ENCODE data around the gene MCTP2. TPM values are rescaled to one million over a fixed set of nuclear protein-coding genes. Genes with fewer than 3 reads are reported as not detected.

The MCTP2 gene
- total RNA-seq, 1 experiment from 2014 or later, result 7.4 TPM

DNA sequence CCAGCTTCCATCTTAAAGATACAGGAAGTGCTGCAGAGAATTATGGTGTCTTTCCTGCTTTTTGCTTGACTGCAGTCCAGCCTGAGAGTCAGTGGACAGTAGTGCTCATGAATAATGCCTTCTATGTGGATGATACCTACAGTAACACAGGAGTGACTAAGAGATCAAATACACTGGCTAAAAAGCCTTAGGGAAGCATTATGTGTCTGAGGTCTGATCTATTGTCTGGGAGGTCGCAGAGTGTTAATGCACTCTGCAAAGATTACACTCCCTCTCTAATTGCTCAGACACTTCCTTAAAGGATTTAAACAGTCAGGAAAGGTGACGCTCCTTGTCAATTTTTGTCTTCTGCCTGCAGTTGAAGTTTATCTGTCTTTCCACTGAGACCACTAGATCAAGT, 183.6 kb downstream of the MCTP2 start (continued):
- TF ChIP-seq, protein P1, sequence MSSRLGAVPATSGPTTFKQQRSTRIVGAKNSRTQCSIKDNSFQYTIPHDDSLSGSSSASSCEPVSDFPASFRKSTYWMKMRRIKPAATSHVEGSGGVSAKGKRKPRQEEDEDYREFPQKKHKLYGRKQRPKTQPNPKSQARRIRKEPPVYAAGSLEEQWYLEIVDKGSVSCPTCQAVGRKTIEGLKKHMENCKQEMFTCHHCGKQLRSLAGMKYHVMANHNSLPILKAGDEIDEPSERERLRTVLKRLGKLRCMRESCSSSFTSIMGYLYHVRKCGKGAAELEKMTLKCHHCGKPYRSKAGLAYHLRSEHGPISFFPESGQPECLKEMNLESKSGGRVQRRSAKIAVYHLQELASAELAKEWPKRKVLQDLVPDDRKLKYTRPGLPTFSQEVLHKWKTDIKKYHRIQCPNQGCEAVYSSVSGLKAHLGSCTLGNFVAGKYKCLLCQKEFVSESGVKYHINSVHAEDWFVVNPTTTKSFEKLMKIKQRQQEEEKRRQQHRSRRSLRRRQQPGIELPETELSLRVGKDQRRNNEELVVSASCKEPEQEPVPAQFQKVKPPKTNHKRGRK (CRISPR knock-in tag; IDR thresholded peaks at IDR 0.05; ENCODE audit: borderline replicate concordance), result no peak
- TF ChIP-seq, protein P2, sequence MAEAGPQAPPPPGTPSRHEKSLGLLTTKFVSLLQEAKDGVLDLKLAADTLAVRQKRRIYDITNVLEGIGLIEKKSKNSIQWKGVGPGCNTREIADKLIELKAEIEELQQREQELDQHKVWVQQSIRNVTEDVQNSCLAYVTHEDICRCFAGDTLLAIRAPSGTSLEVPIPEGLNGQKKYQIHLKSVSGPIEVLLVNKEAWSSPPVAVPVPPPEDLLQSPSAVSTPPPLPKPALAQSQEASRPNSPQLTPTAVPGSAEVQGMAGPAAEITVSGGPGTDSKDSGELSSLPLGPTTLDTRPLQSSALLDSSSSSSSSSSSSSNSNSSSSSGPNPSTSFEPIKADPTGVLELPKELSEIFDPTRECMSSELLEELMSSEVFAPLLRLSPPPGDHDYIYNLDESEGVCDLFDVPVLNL (CRISPR knock-in tag; IDR thresholded peaks at IDR 0.05; ENCODE audit: borderline replicate concordance, low read depth), result no peak
- TF ChIP-seq MYBL2 (CRISPR knock-in tag; IDR thresholded peaks at IDR 0.05), result no peak

DNA sequence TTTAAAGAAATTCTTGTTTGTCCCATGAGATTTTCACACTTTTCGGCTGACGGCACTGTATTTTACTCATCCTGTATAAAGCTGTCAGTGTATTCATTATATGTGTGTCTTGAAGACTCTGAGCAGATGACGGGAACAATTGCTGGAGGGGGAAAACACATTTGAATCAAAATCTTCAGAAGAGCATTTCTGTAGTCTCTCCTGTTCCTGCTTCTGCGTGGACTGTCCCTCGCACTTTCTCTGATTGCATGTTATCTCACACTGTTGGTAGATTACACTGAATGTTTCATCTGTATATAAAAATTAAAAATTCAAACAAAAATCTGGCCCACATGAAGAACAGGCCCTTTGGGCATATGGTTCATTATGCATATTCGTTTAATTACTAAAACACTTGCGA, 184.9 kb downstream of the MCTP2 start:
- ATAC-seq, result no peak
- ChIA-PET POLR2A (no interaction called here), CTCF (no interaction called here)
- Mint-ChIP-seq H3K27me3 (ENCODE audit: low read depth) (no peaks in the 10 kb centered on the region), H3K36me3 (peaks cover under 1% of the 10 kb centered on the region; the same call in 1 of the 2 replicates), H3K4me1 (peaks cover 13% of the 10 kb centered on the region), H3K27ac (no peak overlapping the region), H3K9me3 (peaks cover 11% of the 10 kb centered on the region), H3K4me3 (no peak overlapping the region)
- TF ChIP-seq JUN (CRISPR knock-in tag; IDR thresholded peaks at IDR 0.05), result no peak
- no peak for TF ChIP-seq NFE2L1 (CRISPR knock-in tag; IDR thresholded peaks at IDR 0.05)
- TF ChIP-seq SOX15 (CRISPR knock-in tag; IDR thresholded peaks at IDR 0.05), result no peak
- no peak for TF ChIP-seq ZNF232 (CRISPR knock-in tag; IDR thresholded peaks at IDR 0.05)
- TF ChIP-seq FOXP1 (CRISPR knock-in tag; IDR thresholded peaks at IDR 0.05; ENCODE audit: borderline replicate concordance), result no peak
- no peak for TF ChIP-seq TCF7 (CRISPR knock-in tag; IDR thresholded peaks at IDR 0.05; ENCODE audit: low read depth)
- no peak for TF ChIP-seq SMAD3 (CRISPR knock-in tag; IDR thresholded peaks at IDR 0.05; ENCODE audit: borderline replicate concordance)
- TF ChIP-seq HMGA2 (CRISPR knock-in tag; IDR thresholded peaks at IDR 0.05), result no peak
- TF ChIP-seq, protein P3, sequence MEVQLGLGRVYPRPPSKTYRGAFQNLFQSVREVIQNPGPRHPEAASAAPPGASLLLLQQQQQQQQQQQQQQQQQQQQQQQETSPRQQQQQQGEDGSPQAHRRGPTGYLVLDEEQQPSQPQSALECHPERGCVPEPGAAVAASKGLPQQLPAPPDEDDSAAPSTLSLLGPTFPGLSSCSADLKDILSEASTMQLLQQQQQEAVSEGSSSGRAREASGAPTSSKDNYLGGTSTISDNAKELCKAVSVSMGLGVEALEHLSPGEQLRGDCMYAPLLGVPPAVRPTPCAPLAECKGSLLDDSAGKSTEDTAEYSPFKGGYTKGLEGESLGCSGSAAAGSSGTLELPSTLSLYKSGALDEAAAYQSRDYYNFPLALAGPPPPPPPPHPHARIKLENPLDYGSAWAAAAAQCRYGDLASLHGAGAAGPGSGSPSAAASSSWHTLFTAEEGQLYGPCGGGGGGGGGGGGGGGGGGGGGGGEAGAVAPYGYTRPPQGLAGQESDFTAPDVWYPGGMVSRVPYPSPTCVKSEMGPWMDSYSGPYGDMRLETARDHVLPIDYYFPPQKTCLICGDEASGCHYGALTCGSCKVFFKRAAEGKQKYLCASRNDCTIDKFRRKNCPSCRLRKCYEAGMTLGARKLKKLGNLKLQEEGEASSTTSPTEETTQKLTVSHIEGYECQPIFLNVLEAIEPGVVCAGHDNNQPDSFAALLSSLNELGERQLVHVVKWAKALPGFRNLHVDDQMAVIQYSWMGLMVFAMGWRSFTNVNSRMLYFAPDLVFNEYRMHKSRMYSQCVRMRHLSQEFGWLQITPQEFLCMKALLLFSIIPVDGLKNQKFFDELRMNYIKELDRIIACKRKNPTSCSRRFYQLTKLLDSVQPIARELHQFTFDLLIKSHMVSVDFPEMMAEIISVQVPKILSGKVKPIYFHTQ (CRISPR knock-in tag; IDR thresholded peaks at IDR 0.05), result no peak
- TF ChIP-seq ATF1 (CRISPR knock-in tag; IDR thresholded peaks at IDR 0.05), result no peak
- TF ChIP-seq ZNF138 (CRISPR knock-in tag; conservative IDR thresholded peaks at IDR 0.05), result no peak
- TF ChIP-seq ZNF121 (CRISPR knock-in tag; IDR thresholded peaks at IDR 0.05), result no peak
- TF ChIP-seq RORB (CRISPR knock-in tag; IDR thresholded peaks at IDR 0.05), result no peak
- TF ChIP-seq RELA (CRISPR knock-in tag; IDR thresholded peaks at IDR 0.05; ENCODE audit: borderline replicate concordance), result no peak
- no peak for DNase-seq (ENCODE audit: low spot score)

DNA sequence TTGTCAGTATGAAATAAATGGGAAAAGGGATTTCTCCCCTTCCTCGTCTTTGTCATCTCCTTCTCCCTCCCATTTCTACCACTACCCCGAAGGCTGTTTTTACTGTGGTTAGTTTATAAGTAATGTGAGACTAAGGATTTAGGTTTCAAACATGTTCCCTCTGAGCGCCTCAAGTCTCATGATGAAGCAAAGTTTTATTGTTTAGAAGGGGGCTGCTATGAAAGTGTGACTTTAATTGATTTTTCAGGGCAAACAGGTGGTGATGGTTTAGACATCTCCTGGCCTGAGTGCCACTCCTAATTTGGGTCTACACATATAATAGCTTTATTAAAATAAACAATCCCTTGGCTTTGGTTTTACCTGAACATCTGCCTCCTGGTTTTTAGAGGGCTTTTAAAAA, 185.5 kb downstream of the MCTP2 start:
- POLR2A ChIA-PET, result no interaction called here
- ATAC-seq (no peak), DNase-seq (ENCODE audit: low spot score) (no peak)
- H3K4me1 Mint-ChIP-seq, result peaks cover 11% of the 10 kb centered on the region
- H3K27ac Mint-ChIP-seq, result no peak overlapping the region
- no peak overlapping the region for H3K4me3 Mint-ChIP-seq
- H3K27me3 Mint-ChIP-seq (ENCODE audit: low read depth), result no peaks in the 10 kb centered on the region
- CTCF ChIA-PET, result no interaction called here
- peaks cover 17% of the 10 kb centered on the region for H3K9me3 Mint-ChIP-seq
- peaks cover 4% of the 10 kb centered on the region for H3K36me3 Mint-ChIP-seq
- no peak for TF ChIP-seq TP53 (CRISPR knock-in tag; IDR thresholded peaks at IDR 0.05)
- no peak for TF ChIP-seq CREM (CRISPR knock-in tag; IDR thresholded peaks at IDR 0.05)
- TF ChIP-seq EMX1 (CRISPR knock-in tag; IDR thresholded peaks at IDR 0.05), result no peak
- TF ChIP-seq, protein P4, sequence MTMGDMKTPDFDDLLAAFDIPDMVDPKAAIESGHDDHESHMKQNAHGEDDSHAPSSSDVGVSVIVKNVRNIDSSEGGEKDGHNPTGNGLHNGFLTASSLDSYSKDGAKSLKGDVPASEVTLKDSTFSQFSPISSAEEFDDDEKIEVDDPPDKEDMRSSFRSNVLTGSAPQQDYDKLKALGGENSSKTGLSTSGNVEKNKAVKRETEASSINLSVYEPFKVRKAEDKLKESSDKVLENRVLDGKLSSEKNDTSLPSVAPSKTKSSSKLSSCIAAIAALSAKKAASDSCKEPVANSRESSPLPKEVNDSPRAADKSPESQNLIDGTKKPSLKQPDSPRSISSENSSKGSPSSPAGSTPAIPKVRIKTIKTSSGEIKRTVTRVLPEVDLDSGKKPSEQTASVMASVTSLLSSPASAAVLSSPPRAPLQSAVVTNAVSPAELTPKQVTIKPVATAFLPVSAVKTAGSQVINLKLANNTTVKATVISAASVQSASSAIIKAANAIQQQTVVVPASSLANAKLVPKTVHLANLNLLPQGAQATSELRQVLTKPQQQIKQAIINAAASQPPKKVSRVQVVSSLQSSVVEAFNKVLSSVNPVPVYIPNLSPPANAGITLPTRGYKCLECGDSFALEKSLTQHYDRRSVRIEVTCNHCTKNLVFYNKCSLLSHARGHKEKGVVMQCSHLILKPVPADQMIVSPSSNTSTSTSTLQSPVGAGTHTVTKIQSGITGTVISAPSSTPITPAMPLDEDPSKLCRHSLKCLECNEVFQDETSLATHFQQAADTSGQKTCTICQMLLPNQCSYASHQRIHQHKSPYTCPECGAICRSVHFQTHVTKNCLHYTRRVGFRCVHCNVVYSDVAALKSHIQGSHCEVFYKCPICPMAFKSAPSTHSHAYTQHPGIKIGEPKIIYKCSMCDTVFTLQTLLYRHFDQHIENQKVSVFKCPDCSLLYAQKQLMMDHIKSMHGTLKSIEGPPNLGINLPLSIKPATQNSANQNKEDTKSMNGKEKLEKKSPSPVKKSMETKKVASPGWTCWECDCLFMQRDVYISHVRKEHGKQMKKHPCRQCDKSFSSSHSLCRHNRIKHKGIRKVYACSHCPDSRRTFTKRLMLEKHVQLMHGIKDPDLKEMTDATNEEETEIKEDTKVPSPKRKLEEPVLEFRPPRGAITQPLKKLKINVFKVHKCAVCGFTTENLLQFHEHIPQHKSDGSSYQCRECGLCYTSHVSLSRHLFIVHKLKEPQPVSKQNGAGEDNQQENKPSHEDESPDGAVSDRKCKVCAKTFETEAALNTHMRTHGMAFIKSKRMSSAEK (CRISPR knock-in tag; IDR thresholded peaks at IDR 0.05; ENCODE audit: borderline replicate concordance), result no peak
- no peak for TF ChIP-seq MYBL2 (CRISPR knock-in tag; IDR thresholded peaks at IDR 0.05)
- no peak for TF ChIP-seq PRRX2 (CRISPR knock-in tag; IDR thresholded peaks at IDR 0.05)
- TF ChIP-seq, protein P5, sequence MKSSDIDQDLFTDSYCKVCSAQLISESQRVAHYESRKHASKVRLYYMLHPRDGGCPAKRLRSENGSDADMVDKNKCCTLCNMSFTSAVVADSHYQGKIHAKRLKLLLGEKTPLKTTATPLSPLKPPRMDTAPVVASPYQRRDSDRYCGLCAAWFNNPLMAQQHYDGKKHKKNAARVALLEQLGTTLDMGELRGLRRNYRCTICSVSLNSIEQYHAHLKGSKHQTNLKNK (CRISPR knock-in tag; IDR thresholded peaks at IDR 0.05), result no peak
- TF ChIP-seq, protein P6, sequence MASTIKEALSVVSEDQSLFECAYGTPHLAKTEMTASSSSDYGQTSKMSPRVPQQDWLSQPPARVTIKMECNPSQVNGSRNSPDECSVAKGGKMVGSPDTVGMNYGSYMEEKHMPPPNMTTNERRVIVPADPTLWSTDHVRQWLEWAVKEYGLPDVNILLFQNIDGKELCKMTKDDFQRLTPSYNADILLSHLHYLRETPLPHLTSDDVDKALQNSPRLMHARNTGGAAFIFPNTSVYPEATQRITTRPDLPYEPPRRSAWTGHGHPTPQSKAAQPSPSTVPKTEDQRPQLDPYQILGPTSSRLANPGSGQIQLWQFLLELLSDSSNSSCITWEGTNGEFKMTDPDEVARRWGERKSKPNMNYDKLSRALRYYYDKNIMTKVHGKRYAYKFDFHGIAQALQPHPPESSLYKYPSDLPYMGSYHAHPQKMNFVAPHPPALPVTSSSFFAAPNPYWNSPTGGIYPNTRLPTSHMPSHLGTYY (CRISPR knock-in tag; IDR thresholded peaks at IDR 0.05), result no peak

Measured in WTC11 (cell line).